Neural progenitor cell (in vitro differentiated cells): ENCODE data around the gene SPAG16.

Experiments used
- EZH2 ChIP-seq: fragments of 200-600 bp; sonication (generic); IDR thresholded peaks from 2 replicates; pipeline ENCODE4 v1.6.1; 2017; ENCODE audit warnings: antibody characterized with exemption, mild to moderate bottlenecking, moderate library complexity
- TF ChIP-seq, protein P1 (sequence below): fragments of 200-600 bp; sonication (generic); IDR thresholded peaks from 2 replicates; pipeline ENCODE4 v1.5.1; 2017; ENCODE audit warnings: antibody characterized with exemption, mild to moderate bottlenecking

DNA sequence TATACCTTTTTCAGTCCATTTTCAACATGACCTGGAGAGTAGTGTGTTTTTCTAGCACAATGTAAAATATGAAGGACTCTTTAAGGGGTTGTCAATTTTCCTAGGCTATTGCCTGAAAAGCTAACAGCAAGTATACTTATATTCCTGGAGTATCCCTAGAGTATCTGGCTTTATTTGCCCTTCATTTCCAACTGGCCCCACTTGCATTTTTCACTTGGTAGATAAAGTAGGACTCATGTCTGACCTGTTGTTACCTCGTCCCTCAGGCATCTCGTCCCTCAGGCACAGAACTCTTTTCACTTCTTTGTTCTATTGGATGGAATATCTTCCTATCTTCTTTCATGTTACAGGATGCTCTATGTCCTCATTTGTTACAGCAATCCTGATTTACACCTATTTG lies 69.2 kb downstream of the SPAG16 start:
- TF ChIP-seq, protein P1, sequence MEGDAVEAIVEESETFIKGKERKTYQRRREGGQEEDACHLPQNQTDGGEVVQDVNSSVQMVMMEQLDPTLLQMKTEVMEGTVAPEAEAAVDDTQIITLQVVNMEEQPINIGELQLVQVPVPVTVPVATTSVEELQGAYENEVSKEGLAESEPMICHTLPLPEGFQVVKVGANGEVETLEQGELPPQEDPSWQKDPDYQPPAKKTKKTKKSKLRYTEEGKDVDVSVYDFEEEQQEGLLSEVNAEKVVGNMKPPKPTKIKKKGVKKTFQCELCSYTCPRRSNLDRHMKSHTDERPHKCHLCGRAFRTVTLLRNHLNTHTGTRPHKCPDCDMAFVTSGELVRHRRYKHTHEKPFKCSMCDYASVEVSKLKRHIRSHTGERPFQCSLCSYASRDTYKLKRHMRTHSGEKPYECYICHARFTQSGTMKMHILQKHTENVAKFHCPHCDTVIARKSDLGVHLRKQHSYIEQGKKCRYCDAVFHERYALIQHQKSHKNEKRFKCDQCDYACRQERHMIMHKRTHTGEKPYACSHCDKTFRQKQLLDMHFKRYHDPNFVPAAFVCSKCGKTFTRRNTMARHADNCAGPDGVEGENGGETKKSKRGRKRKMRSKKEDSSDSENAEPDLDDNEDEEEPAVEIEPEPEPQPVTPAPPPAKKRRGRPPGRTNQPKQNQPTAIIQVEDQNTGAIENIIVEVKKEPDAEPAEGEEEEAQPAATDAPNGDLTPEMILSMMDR = no peak
- no peak for TF ChIP-seq EZH2
